Measurements from ENCODE around the gene DOCK4. TPM values are rescaled to one million over a fixed set of nuclear protein-coding genes. Genes with fewer than 3 reads are reported as not detected.

The DOCK4 gene
- total RNA-seq, 1 donor from 2014 or later = 0.73 TPM

DNA sequence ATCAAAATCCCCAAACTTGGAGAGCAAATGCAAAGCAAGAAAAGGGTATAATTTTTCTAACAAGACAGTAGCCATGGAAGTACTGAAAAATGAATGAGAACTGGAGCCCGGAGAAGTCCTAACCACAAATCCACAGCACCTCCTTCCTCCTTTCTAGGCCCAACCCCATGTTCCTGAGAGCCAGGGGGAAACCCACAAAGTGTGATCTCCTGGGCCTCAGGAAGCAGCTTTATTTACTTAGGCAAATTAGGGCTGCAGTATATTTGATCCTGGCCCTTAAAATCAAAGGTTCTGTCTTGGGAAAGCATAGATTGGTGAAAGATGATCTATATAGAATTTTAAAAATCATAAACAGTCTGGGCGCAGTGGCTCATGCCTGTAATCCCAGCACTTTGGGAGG, 103.0 kb downstream of the DOCK4 start:
- Mint-ChIP-seq H3K4me1 (no peaks in the 10 kb centered on the region), H3K27ac (no peak overlapping the region), H3K36me3 (ENCODE audit: low read depth) (no peaks in the 10 kb centered on the region), H3K9me3 (no peaks in the 10 kb centered on the region), H3K27me3 (peaks cover 2% of the 10 kb centered on the region), H3K4me3 (no peak overlapping the region)
- DNase-seq (no peak), ATAC-seq (ENCODE audit: low read depth) (no peak)
- POLR2A ChIA-PET = no interaction called here
- CTCF ChIA-PET = no interaction called here
- TF ChIP-seq, protein P1, sequence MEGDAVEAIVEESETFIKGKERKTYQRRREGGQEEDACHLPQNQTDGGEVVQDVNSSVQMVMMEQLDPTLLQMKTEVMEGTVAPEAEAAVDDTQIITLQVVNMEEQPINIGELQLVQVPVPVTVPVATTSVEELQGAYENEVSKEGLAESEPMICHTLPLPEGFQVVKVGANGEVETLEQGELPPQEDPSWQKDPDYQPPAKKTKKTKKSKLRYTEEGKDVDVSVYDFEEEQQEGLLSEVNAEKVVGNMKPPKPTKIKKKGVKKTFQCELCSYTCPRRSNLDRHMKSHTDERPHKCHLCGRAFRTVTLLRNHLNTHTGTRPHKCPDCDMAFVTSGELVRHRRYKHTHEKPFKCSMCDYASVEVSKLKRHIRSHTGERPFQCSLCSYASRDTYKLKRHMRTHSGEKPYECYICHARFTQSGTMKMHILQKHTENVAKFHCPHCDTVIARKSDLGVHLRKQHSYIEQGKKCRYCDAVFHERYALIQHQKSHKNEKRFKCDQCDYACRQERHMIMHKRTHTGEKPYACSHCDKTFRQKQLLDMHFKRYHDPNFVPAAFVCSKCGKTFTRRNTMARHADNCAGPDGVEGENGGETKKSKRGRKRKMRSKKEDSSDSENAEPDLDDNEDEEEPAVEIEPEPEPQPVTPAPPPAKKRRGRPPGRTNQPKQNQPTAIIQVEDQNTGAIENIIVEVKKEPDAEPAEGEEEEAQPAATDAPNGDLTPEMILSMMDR (IDR thresholded peaks at IDR 0.05) = no peak
- intact Hi-C loops (cut with micrococcal nuclease) = no loop called here

DNA sequence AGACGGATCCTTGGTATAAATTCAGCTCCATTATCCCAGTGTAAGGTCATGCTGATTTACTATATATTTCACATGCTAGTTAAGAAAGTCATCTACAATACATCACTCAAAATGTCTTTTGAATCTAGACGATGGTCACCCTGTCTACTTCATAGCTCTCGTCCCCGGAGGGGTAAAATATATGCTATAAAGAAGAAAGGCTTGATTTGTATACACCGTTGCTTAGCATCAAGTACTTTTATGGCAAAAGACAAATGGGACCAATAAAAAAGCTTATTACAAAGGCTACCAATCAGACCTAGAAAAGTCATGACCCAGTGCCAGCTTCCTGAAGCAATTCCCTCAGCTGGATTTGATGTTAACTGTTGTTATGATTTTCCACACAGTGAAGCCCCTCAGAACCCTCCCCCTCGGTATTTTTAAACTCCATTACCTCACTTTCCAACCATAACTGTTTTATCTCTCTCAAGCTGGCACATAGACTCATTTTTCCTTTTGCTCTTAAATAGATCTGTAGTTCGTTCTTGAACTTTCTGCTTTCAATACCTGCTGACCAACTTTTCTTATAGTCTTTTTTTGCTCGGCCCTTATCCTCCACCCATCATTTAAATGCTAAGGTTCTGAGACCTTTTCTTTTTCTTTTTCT, 104.9 kb downstream of the DOCK4 start:
- CTCF ChIA-PET = no interaction called here
- Mint-ChIP-seq H3K9me3 (no peaks in the 10 kb centered on the region), H3K4me1 (no peaks in the 10 kb centered on the region), H3K36me3 (ENCODE audit: low read depth) (no peaks in the 10 kb centered on the region), H3K27me3 (peaks cover 2% of the 10 kb centered on the region), H3K27ac (no peak overlapping the region), H3K4me3 (no peak overlapping the region)
- intact Hi-C loops (cut with micrococcal nuclease) = no loop called here
- ATAC-seq (ENCODE audit: low read depth) (no peak), DNase-seq (no peak)
- TF ChIP-seq, protein P1 (IDR thresholded peaks at IDR 0.05) = no peak
- POLR2A ChIA-PET = no interaction called here

DNA sequence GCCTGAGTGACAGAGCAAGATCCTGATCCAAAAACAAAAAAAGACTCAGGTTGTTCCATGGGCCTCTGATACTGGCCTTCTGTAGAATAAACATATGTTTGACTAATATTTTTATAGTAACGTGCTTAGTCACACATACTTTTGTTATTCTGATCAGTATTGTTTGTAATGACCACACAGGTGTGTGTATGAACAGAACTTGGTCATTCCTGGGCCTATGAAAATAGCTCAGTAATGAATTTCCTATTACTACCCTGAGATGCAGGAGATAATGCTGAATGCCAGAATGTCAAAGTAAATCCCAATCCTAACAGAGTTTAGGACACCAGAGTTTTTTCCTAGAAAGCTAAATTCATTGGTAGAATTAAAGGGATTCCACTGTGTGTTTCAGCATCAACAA, 108.7 kb downstream of the DOCK4 start:
- CTCF ChIA-PET = no interaction called here
- Mint-ChIP-seq H3K36me3 (ENCODE audit: low read depth) (no peaks in the 10 kb centered on the region), H3K9me3 (no peaks in the 10 kb centered on the region), H3K27me3 (no peaks in the 10 kb centered on the region), H3K4me1 (no peaks in the 10 kb centered on the region), H3K27ac (no peak overlapping the region), H3K4me3 (no peak overlapping the region)
- ATAC-seq (ENCODE audit: low read depth) (no peak), DNase-seq (no peak)
- TF ChIP-seq, protein P1 (IDR thresholded peaks at IDR 0.05) = no peak
- intact Hi-C loops (cut with micrococcal nuclease) = no loop called here
- POLR2A ChIA-PET = no interaction called here

DNA sequence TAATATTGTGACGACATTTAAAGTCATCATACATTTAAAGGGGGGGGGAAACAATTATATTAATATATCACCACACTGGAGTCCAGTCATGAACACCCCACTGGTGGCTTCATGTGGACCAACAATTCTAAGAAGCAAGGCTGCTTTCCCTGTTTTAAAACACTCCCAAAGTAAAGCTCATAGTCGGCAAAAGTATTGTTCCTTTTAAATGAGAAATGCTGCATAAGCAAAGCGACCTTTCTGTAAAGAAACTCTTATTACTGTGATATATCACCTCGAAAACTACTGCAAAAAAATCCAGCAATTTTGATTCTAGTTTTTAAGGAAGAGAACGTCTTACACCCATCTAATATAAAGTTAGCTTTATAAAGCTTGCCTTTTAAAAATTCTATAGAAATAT, 112.8 kb downstream of the DOCK4 start:
- ATAC-seq (ENCODE audit: low read depth) (no peak), DNase-seq (no peak)
- intact Hi-C loops (cut with micrococcal nuclease) = no loop called here
- Mint-ChIP-seq H3K4me3 (no peak overlapping the region), H3K27me3 (no peaks in the 10 kb centered on the region), H3K9me3 (no peaks in the 10 kb centered on the region), H3K27ac (no peak overlapping the region), H3K4me1 (no peaks in the 10 kb centered on the region), H3K36me3 (ENCODE audit: low read depth) (no peaks in the 10 kb centered on the region)
- ChIA-PET POLR2A (no interaction called here), CTCF (no interaction called here)
- TF ChIP-seq, protein P1 (IDR thresholded peaks at IDR 0.05) = no peak

DNA sequence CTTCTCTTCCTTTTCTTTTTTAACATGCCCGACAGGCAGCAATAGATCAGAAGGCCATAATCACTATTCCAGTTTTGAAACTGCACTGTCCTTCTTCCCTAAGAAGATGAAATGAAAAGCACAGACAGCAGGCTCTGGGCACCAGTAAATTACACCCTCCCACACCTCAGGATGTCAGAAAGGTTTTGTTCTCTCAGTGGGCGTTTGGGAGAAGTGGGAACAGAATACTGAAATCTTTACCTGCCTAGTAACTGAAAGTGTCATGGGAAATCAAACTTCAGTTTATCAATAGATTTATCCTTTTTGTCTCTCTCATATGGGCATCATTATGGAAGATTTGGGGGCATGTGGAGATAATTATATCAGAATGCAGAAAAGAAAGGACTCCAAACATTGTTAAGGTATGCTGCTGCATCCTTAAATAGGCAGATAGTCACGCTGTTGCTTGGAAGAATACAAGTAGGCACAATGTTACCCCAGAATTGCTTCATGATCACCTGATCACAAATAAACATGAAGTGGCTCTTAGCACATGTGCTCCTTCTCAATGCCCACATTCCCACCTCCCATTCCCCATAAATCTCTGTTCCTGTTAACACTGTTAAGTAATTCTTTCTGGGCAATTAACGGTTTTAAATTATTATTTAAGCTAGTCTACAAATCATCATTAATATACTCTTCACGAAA, 113.3 kb downstream of the DOCK4 start:
- ATAC-seq (ENCODE audit: low read depth) = no peak
- DNase-seq = no peak
- intact Hi-C loops (cut with micrococcal nuclease) = no loop called here
- H3K36me3 Mint-ChIP-seq (ENCODE audit: low read depth) = no peaks in the 10 kb centered on the region
- ChIA-PET CTCF (no interaction called here), POLR2A (no interaction called here)
- no peaks in the 10 kb centered on the region for H3K4me1 Mint-ChIP-seq
- H3K27ac Mint-ChIP-seq = no peak overlapping the region
- H3K27me3 Mint-ChIP-seq = no peaks in the 10 kb centered on the region
- TF ChIP-seq, protein P1 (IDR thresholded peaks at IDR 0.05) = no peak
- no peaks in the 10 kb centered on the region for H3K9me3 Mint-ChIP-seq
- no peak overlapping the region for H3K4me3 Mint-ChIP-seq
